Activated T-helper 2 cell treated with anti-CD3 and anti-CD28 coated beads, Interferon-gamma antibody, Interleukin-2, Interleukin-4, amounts not matched to agents 10 μg/mL and 5 μg/mL and 100 μg/mL, durations not matched to agents 14 hours and 24 hours and 36 hours (primary cell): ENCODE measurements around the gene CFAP299. TPM values are rescaled to one million over a fixed set of nuclear protein-coding genes. Genes with fewer than 3 reads are reported as not detected.

ENCODE experiments used
- DNase-seq: peaks from one replicate; pipeline ENCODE4 v3.0.0; 2021; ENCODE audit warnings: low spot score
- H3K27ac Mint-ChIP-seq: one replicate; pipeline ENCODE4 v1.8.0; 2021; ENCODE audit warnings: mixed read lengths
- H3K27me3 Mint-ChIP-seq: one replicate; pipeline ENCODE4 v1.8.0; 2021; ENCODE audit warnings: low read depth, mixed read lengths
- H3K36me3 Mint-ChIP-seq: one replicate; pipeline ENCODE4 v1.8.0; 2021; ENCODE audit warnings: low read depth, mixed read lengths
- H3K4me1 Mint-ChIP-seq: one replicate; pipeline ENCODE4 v1.8.0; 2021; ENCODE audit warnings: low read depth, mixed read lengths
- H3K4me3 Mint-ChIP-seq: one replicate; pipeline ENCODE4 v1.8.0; 2021; ENCODE audit warnings: low read depth, mild to moderate bottlenecking, moderate library complexity, mixed read lengths
- H3K9me3 Mint-ChIP-seq: one replicate; pipeline ENCODE4 v1.8.0; 2021; ENCODE audit warnings: mixed read lengths
- intact Hi-C: fragments of 100-400 bp; cut with micrococcal nuclease; formaldehyde crosslinking; loops from one replicate; pipeline ENCODE4 v1.15.1; 2023
- total RNA-seq: library from RNA; stranded (reverse); gene quantifications from 2 replicates; pipeline ENCODE4 v1.2.3, GENCODE V29; 2022

CFAP299 gene
- total RNA-seq, 1 donor from 2014 or later, result not detected

DNA sequence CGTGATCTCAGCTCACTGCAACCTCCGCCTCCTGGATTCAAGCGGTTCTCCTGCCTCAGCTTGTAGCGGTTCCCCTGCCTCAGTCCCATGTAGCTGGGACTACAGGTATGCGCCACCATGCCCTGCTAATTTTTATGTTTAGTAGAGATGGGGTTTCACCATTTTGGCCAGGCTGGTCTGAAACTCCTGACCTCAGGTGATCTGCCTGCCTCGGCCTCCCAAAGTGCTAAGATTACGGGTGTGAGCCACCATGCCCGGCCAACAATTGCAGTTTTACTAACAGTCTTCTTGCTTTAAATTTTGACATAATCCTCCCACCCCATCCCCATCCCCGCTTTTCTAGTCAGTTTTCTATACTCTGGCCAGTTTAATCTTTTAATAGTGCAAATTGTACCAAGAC lies 112.0 kb downstream of the CFAP299 start:
- no peak overlapping the region for H3K27ac Mint-ChIP-seq
- intact Hi-C loops, result no loop called here
- DNase-seq, result no peak
- H3K27me3 Mint-ChIP-seq, result no peaks in the 10 kb centered on the region
- H3K4me1 Mint-ChIP-seq, result no peaks in the 10 kb centered on the region
- H3K4me3 Mint-ChIP-seq, result no peak overlapping the region
- H3K9me3 Mint-ChIP-seq, result peaks cover 4% of the 10 kb centered on the region
- H3K36me3 Mint-ChIP-seq, result no peaks in the 10 kb centered on the region

DNA sequence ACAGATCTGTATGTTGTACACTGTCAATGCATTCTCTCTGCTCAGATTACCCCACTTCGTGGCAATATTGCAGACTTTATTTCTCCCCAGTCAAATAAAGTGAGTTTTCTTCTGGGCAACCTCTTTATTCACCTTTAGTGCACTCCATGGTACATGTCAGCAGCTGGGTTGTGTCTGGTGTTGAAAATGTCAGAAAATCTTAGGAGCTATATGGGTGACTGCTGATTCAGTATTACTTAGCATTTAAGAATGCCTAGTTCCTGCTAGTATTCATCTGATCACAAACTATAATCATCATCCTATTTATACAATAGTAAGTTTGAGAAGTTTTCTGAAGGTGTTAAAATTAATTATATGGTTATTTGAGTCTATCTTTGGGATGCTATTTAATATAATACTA lies 112.5 kb downstream of the CFAP299 start:
- DNase-seq, result no peak
- intact Hi-C loops, result no loop called here
- Mint-ChIP-seq H3K27ac (no peak overlapping the region), H3K27me3 (no peaks in the 10 kb centered on the region), H3K36me3 (no peaks in the 10 kb centered on the region), H3K4me3 (no peak overlapping the region), H3K9me3 (no peaks in the 10 kb centered on the region), H3K4me1 (no peaks in the 10 kb centered on the region)

DNA sequence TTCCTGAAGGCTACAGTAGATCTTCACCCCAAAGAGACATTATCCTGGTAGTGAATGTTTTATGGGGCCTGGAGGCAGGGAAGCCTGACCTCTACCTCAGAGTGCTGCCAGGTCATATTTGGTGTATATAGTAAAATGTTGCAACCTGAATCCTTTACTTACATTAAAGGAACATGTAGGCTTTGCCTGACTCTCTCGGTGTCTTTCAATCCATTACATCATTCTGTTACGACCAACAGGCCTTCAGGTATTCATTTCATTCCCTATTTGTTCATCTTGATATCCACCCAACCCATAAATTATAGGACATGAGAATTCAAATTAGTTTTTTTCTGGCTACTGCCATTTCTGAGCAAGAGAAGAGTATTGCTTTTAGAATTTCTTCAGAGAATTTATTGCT lies 116.5 kb downstream of the CFAP299 start:
- intact Hi-C loops, result no loop called here
- no peaks in the 10 kb centered on the region for H3K4me1 Mint-ChIP-seq
- H3K4me3 Mint-ChIP-seq, result no peak overlapping the region
- no peaks in the 10 kb centered on the region for H3K36me3 Mint-ChIP-seq
- H3K9me3 Mint-ChIP-seq, result no peaks in the 10 kb centered on the region
- DNase-seq, result no peak
- H3K27me3 Mint-ChIP-seq, result no peaks in the 10 kb centered on the region
- no peak overlapping the region for H3K27ac Mint-ChIP-seq

DNA sequence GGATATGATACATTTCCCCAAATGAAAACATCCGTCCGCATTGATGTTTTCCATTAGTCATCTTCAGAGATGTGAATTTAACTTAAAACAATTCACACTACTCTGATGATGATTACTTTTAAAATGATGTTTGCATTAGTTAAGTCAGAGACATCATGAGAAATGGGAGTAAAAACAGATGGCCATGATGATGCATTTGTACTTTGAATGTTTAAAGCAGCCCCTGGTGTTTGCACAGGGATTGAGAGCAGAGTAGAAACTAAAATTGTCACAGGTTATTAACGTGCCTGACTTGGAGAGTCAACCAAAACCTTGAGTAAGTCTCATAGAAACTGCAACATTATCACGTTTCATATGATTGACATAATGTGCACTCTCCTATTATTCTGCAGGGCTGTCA lies 117.2 kb downstream of the CFAP299 start:
- Mint-ChIP-seq H3K4me3 (no peak overlapping the region), H3K27me3 (no peaks in the 10 kb centered on the region), H3K27ac (no peak overlapping the region), H3K9me3 (no peaks in the 10 kb centered on the region), H3K4me1 (no peaks in the 10 kb centered on the region), H3K36me3 (no peaks in the 10 kb centered on the region)
- DNase-seq, result no peak
- intact Hi-C loops, result no loop called here

DNA sequence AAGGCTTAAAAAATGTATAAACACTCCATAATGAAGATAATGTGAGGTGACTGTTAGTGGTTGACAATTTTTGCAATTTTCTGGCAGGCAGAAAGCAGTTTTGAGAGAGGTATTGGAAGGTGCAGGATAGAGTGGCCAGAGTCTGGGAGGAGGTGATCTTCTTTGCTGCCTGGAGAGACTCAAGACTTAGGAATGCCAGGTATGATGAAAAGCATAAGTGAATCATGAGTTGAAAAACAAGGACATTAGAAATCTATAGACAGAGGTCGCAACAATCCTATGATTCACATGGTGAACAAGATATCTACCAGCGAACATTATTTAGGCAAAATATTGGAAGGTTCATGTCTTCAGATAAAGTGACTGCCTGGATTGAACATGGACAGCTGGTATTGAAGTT lies 118.5 kb downstream of the CFAP299 start:
- no peaks in the 10 kb centered on the region for H3K36me3 Mint-ChIP-seq
- no peaks in the 10 kb centered on the region for H3K9me3 Mint-ChIP-seq
- H3K4me3 Mint-ChIP-seq, result no peak overlapping the region
- DNase-seq, result no peak
- no peaks in the 10 kb centered on the region for H3K4me1 Mint-ChIP-seq
- intact Hi-C loops, result no loop called here
- H3K27ac Mint-ChIP-seq, result no peak overlapping the region
- no peaks in the 10 kb centered on the region for H3K27me3 Mint-ChIP-seq

DNA sequence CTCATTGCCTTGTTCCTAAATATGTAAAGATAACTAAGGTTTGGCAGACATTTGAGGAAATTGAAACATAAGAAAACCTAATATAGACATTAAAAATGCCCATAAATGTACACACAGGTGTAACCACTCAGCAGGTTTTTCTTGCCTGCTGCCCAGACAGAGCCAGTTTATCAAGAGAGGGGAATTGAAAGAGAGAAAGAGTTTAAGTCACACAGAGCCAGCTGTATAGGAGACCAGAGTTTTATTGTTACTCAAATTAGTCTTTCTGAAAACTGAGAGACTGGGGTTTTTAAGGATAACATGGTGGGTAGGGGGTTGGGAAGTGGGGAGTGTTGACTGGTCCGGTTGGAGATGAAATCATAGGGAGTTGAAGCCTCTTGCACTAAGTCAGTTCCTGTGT lies 119.0 kb downstream of the CFAP299 start:
- H3K9me3 Mint-ChIP-seq, result no peaks in the 10 kb centered on the region
- H3K4me1 Mint-ChIP-seq, result no peaks in the 10 kb centered on the region
- no peak for DNase-seq
- no peaks in the 10 kb centered on the region for H3K27me3 Mint-ChIP-seq
- intact Hi-C loops, result no loop called here
- no peaks in the 10 kb centered on the region for H3K36me3 Mint-ChIP-seq
- H3K27ac Mint-ChIP-seq, result no peak overlapping the region
- no peak overlapping the region for H3K4me3 Mint-ChIP-seq

DNA sequence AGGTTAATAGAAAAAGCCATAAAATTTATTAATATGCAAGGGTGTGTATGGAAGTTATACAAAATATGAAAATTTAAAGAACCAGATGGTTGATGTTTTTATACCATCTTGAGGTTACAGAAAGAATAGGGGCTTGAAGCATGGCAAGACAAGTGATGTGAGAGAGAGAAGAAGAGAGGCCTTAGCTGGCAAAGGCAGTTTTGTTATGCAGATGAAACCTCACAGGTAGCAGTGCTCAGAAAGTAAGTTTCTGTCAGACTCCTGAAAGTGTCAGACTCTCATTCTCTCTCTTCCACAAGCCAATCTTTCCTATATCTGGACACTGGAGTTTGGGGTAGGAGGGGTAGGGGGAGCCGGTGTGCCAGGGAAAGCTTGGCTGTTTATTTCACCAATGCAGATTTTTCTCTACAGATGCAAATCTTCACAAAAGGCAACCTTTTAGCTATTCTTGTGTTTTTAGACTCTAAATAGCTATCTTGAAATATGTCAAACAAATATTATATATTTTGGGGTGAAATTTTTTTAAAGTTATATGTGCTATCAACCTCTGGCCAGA lies 124.5 kb downstream of the CFAP299 start:
- Mint-ChIP-seq H3K9me3 (no peaks in the 10 kb centered on the region), H3K4me1 (peaks cover 8% of the 10 kb centered on the region), H3K27me3 (no peaks in the 10 kb centered on the region), H3K36me3 (no peaks in the 10 kb centered on the region), H3K27ac (no peak overlapping the region), H3K4me3 (no peak overlapping the region)
- intact Hi-C loops, result no loop called here
- no peak for DNase-seq

DNA sequence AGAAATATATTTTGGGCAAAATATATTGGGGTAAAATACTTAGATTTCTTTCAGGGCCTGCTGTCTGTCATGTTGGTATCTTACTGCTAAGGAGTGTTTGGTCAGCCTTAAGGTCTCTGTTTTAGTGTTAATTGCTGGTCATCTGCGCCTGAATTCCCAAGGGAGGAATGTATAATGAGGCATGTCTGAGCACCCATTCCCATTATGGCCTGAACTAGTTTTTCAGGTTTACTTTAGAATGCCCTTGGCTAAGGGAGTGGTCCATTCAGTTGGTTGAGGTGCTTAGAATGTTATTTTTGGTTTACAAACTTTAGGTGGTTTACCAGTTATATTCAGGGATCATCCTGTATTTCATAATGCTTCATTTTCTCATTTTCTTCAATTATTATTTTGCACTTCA lies 125.9 kb downstream of the CFAP299 start:
- DNase-seq, result no peak
- H3K9me3 Mint-ChIP-seq, result no peaks in the 10 kb centered on the region
- H3K4me1 Mint-ChIP-seq, result peaks cover 8% of the 10 kb centered on the region
- intact Hi-C loops, result no loop called here
- H3K4me3 Mint-ChIP-seq, result no peak overlapping the region
- H3K27ac Mint-ChIP-seq, result no peak overlapping the region
- H3K27me3 Mint-ChIP-seq, result peaks cover under 1% of the 10 kb centered on the region
- no peaks in the 10 kb centered on the region for H3K36me3 Mint-ChIP-seq

DNA sequence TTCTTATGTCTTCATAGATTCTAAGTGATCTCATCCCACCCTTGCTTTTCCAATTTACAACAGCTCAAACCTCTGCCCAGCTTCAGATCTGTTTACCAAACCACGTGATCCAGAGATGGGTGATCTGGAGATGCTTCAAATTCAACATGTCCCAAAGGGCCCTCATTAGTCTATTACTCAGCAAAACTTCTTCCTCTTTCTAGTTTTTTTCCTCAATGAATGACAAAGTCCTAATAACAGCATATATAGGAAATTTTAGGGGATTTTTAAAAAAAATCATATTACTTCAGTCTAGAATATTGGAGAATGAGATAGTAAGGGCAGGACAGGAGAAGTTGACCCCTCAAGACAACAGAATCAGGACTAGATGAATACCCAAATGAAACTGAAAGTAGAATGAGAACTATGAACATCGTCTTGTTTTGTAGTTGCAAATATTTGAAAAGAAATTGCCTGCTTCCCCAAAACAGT lies 127.1 kb downstream of the CFAP299 start:
- Mint-ChIP-seq H3K36me3 (no peaks in the 10 kb centered on the region), H3K4me1 (peaks cover 8% of the 10 kb centered on the region), H3K9me3 (peaks cover 2% of the 10 kb centered on the region), H3K4me3 (peak overlapping the region; percentile 17), H3K27ac (no peak overlapping the region), H3K27me3 (peaks cover 2% of the 10 kb centered on the region)
- intact Hi-C loops, result no loop called here
- no peak for DNase-seq

DNA sequence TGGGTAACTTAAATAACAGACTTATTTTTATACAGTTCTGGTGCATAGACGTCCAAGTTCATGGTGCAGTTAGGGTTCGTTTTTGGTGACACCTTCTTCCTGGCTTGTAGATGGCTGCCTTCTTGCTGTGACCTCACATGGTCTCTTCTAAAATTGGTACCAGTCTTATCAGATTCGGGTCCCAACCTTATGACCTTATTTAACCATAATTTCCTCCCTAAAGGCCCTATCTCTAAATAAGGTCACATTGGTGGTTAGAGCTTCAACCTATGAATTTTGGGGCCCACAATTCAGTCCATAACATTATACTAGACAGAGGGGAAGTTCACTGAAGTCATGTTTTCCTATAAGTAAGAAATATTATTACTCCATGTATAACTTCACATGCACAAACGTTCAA lies 128.0 kb downstream of the CFAP299 start:
- DNase-seq, result no peak
- no peaks in the 10 kb centered on the region for H3K36me3 Mint-ChIP-seq
- H3K9me3 Mint-ChIP-seq, result peaks cover 4% of the 10 kb centered on the region
- no peak overlapping the region for H3K27ac Mint-ChIP-seq
- H3K4me1 Mint-ChIP-seq, result peaks cover 8% of the 10 kb centered on the region
- no peak overlapping the region for H3K4me3 Mint-ChIP-seq
- intact Hi-C loops, result no loop called here
- H3K27me3 Mint-ChIP-seq, result peaks cover 2% of the 10 kb centered on the region

DNA sequence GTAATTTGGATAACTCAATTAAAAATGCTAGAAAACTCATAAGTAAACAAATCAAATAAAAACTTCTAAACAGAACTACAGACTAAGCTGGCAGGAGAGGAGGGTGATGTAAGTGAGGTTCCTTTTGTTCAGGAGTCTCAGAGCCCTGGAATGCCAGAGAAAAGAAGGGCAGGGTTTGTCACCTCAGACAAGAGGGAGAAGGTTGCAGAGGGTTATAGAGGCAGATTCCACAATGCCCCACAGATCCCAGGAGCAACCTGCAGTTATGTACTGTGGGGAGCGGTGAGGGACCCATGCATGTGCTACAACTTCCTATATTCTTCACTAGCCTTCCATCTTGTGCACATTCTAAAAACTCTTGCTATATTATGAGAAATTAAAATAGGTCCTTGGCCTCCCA lies 129.7 kb downstream of the CFAP299 start:
- no peaks in the 10 kb centered on the region for H3K36me3 Mint-ChIP-seq
- H3K4me3 Mint-ChIP-seq, result no peak overlapping the region
- peaks cover 8% of the 10 kb centered on the region for H3K4me1 Mint-ChIP-seq
- no peak for DNase-seq
- H3K27ac Mint-ChIP-seq, result no peak overlapping the region
- H3K9me3 Mint-ChIP-seq, result peaks cover 4% of the 10 kb centered on the region
- intact Hi-C loops, result no loop called here
- H3K27me3 Mint-ChIP-seq, result peaks cover 2% of the 10 kb centered on the region

DNA sequence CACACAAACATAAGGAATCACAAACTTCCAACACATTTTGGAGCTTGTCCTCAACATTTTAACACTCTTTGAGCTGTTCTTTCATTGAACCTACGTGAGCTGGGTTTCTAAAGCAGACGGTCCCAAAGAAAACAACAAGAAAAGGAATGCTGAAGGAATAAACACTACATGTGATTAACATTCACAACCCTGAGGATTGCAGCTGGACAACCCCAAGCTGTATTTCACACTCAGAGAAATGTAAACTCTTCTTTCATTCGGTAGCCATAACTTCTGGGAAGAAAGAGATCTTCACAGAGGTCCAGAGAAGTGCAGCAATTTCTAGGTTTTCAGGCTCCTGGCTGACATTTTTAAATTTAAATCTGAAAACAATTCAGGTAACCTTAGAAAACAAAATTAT lies 130.2 kb downstream of the CFAP299 start:
- peaks cover 8% of the 10 kb centered on the region for H3K4me1 Mint-ChIP-seq
- H3K4me3 Mint-ChIP-seq, result no peak overlapping the region
- H3K27me3 Mint-ChIP-seq, result peaks cover 5% of the 10 kb centered on the region
- DNase-seq, result no peak
- peaks cover 4% of the 10 kb centered on the region for H3K9me3 Mint-ChIP-seq
- H3K36me3 Mint-ChIP-seq, result no peaks in the 10 kb centered on the region
- H3K27ac Mint-ChIP-seq, result no peak overlapping the region
- intact Hi-C loops, result no loop called here

DNA sequence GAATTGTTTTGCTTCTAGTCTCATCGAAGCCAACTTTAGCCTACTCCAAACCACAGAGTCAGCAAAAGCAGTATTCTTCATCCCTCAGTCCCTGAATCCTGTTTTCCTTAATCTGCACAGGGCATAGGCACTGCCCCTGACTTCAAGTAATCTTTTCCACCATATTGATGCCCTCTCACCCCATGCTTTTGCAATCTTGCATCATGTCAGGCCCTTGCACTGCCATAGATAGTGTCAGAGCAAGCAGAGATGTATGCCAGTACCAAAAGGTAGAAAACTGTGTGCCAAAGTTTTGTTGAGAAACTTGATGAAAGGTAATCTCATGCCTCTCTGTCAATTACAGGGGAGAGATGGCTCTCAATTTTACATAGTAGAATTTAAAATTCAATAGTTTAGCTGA lies 131.1 kb downstream of the CFAP299 start:
- Mint-ChIP-seq H3K4me1 (peaks cover 8% of the 10 kb centered on the region), H3K4me3 (no peak overlapping the region), H3K9me3 (peaks cover 4% of the 10 kb centered on the region), H3K36me3 (no peaks in the 10 kb centered on the region), H3K27me3 (peaks cover 5% of the 10 kb centered on the region), H3K27ac (no peak overlapping the region)
- DNase-seq, result no peak
- intact Hi-C loops, result no loop called here

DNA sequence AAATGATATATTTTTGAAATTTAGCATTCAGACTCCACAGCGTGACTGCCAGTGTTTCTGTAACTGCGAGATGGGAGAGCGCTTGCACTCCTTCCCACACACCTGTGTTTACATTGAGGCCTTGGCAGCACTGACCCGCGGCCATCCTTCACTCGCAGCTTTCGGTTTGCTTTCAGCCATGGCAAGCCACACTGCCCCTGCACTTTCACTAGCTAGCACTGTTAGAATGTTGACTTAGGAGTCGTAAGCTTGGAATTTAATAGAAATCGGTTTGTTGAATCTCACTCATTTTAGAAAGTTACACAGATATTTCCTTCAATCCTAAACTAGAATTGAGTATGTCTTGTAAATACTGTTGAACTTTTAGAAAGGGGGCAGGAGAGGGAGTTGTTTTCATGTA lies 136.2 kb downstream of the CFAP299 start:
- Mint-ChIP-seq H3K27ac (no peak overlapping the region), H3K4me3 (no peak overlapping the region), H3K36me3 (no peaks in the 10 kb centered on the region), H3K9me3 (peaks cover 4% of the 10 kb centered on the region), H3K4me1 (peaks cover 2% of the 10 kb centered on the region), H3K27me3 (peaks cover 2% of the 10 kb centered on the region)
- intact Hi-C loops, result no loop called here
- no peak for DNase-seq
